ENCODE data around the gene MCM3.

The MCM3 gene

DNA sequence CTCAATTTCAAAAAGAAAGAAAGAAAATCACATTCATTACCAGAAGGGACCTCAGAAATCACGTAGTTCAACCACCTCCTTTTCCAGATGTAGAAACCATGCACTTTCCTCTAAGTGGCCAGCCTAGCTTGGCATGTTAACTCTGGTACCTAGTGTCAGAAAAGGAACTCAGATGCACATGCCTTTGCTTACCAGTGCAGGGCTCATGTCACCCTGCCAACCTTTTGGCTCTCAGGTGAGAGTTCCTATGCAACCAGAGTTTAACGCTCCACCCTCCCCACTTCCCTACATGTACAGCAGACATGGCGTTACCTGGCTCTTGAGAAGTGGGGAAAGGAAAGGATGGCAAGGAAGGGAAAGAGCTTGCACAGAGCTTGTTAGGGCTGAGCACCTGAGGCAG lies 23.9 kb downstream of the MCM3 start:
- H2AFZ ChIP-seq (ENCODE audit: low read length), result no peak overlapping the region
- H3F3A ChIP-seq (ENCODE audit: insufficient read depth, low read length), result no peaks in the 10 kb centered on the region
- no peaks in the 10 kb centered on the region for H3K4me1 ChIP-seq (ENCODE audit: insufficient read depth, low read length, severe bottlenecking)
- no peak overlapping the region for H3K27ac ChIP-seq (ENCODE audit: low read depth, low read length, poor library complexity, severe bottlenecking)
- H3K36me3 ChIP-seq (ENCODE audit: insufficient read depth, low read length), result peaks cover 56% of the 10 kb centered on the region
- H3K9me2 ChIP-seq (ENCODE audit: low read depth, low read length), result no peaks in the 10 kb centered on the region
- H3K27me3 ChIP-seq (ENCODE audit: insufficient read depth, low read length), result no peaks in the 10 kb centered on the region
- H3K9me3 ChIP-seq (ENCODE audit: low read length), result no peaks in the 10 kb centered on the region
- no peak overlapping the region for H3K4me3 ChIP-seq (ENCODE audit: low read depth, low read length, poor library complexity, severe bottlenecking)
- no peak overlapping the region for H3K9ac ChIP-seq (ENCODE audit: low read length)
- H3K79me2 ChIP-seq (ENCODE audit: insufficient read depth, low read length), result no peaks in the 10 kb centered on the region
- TF ChIP-seq, protein P1, sequence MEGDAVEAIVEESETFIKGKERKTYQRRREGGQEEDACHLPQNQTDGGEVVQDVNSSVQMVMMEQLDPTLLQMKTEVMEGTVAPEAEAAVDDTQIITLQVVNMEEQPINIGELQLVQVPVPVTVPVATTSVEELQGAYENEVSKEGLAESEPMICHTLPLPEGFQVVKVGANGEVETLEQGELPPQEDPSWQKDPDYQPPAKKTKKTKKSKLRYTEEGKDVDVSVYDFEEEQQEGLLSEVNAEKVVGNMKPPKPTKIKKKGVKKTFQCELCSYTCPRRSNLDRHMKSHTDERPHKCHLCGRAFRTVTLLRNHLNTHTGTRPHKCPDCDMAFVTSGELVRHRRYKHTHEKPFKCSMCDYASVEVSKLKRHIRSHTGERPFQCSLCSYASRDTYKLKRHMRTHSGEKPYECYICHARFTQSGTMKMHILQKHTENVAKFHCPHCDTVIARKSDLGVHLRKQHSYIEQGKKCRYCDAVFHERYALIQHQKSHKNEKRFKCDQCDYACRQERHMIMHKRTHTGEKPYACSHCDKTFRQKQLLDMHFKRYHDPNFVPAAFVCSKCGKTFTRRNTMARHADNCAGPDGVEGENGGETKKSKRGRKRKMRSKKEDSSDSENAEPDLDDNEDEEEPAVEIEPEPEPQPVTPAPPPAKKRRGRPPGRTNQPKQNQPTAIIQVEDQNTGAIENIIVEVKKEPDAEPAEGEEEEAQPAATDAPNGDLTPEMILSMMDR (IDR thresholded peaks at IDR 0.05; ENCODE audit: low read length), result no peak
- TF ChIP-seq EZH2 (IDR thresholded peaks at IDR 0.05; ENCODE audit: borderline replicate concordance, low read length), result no peak
- no peak overlapping the region for H3K4me2 ChIP-seq (ENCODE audit: low read length)
- H4K20me1 ChIP-seq (ENCODE audit: insufficient read depth, low read length), result no peaks in the 10 kb centered on the region

DNA sequence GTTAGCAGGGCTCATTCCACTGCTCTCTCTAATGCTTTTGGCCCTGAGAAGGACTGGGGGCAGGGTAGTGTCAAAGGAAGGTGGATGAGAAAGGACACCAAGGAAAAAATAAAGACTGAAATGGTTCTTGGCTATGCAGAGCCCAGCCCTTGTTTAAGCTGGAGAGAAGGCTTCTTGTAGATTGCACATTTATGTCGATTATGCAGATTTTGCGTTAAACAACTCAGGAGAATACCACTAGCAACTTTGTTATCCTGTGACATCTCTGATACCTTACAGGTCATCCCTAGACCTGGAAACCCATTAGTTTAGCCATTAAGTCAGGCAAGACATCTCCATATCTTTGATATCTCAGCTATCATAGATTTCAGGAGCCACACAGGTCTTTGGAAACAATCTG lies 29.1 kb downstream of the MCM3 start:
- Histone ChIP-seq H3K79me2 (ENCODE audit: insufficient read depth, low read length) (no peaks in the 10 kb centered on the region), H3K9ac (ENCODE audit: low read length) (no peak overlapping the region), H3F3A (ENCODE audit: insufficient read depth, low read length) (no peaks in the 10 kb centered on the region), H3K27me3 (ENCODE audit: insufficient read depth, low read length) (no peaks in the 10 kb centered on the region; the same call in 1 of the 2 replicates), H3K4me2 (ENCODE audit: low read length) (no peak overlapping the region), H4K20me1 (ENCODE audit: insufficient read depth, low read length) (no peaks in the 10 kb centered on the region), H3K36me3 (ENCODE audit: insufficient read depth, low read length) (peaks cover 4% of the 10 kb centered on the region; the same call in 1 of the 2 replicates), H3K9me2 (ENCODE audit: low read depth, low read length) (no peaks in the 10 kb centered on the region), H3K27ac (ENCODE audit: low read depth, low read length, poor library complexity, severe bottlenecking) (no peak overlapping the region), H2AFZ (ENCODE audit: low read length) (no peak overlapping the region), H3K9me3 (ENCODE audit: low read length) (no peaks in the 10 kb centered on the region), H3K4me1 (ENCODE audit: insufficient read depth, low read length, severe bottlenecking) (no peaks in the 10 kb centered on the region), H3K4me3 (ENCODE audit: low read depth, low read length, poor library complexity, severe bottlenecking) (no peak overlapping the region)
- TF ChIP-seq, protein P1 (IDR thresholded peaks at IDR 0.05; ENCODE audit: low read length), result no peak
- TF ChIP-seq EZH2 (IDR thresholded peaks at IDR 0.05; ENCODE audit: borderline replicate concordance, low read length), result no peak

DNA sequence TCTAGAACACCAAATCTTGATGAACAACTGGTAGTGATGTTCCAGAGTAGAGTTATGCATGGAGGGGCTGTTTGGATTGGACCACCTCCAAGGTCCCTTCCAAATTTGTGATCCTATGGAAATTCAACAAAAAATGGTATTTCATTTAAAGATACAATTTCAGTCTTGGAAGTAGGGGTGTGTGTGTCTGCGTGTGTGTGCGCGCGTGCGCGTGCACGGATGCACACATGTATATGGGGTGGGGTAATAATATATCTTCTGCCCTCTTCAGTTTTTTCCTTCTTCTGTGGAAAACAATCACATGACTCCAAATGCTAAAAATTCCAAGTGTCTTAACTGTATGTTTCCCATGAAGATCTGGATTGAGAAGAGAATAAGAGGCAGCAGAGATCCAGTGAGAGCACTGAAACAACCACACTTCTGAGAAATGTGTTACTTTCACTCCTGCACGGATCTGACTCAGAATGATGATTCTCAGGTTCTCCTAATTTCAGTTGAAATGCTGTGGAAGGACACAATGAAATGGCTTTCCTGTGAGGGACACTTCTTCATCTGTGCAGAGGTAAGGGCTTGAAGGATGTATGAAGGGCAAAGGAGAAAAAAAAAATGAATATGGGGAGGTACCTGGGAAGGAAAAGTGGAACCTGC lies 29.7 kb downstream of the MCM3 start:
- Histone ChIP-seq H3K9me3 (ENCODE audit: low read length) (no peaks in the 10 kb centered on the region), H3K27ac (ENCODE audit: low read depth, low read length, poor library complexity, severe bottlenecking) (no peak overlapping the region)
- TF ChIP-seq EZH2 (IDR thresholded peaks at IDR 0.05; ENCODE audit: borderline replicate concordance, low read length), result no peak
- TF ChIP-seq, protein P1 (IDR thresholded peaks at IDR 0.05; ENCODE audit: low read length), result no peak

More for the DNA sequence above, 29.7 kb downstream of the MCM3 start:
- Histone ChIP-seq H3K4me2 (ENCODE audit: low read length) (no peak overlapping the region), H3K27me3 (ENCODE audit: insufficient read depth, low read length) (no peaks in the 10 kb centered on the region; the same call in 1 of the 2 replicates), H3K9me2 (ENCODE audit: low read depth, low read length) (no peaks in the 10 kb centered on the region), H3K79me2 (ENCODE audit: insufficient read depth, low read length) (no peaks in the 10 kb centered on the region), H3K36me3 (ENCODE audit: insufficient read depth, low read length) (no peaks in the 10 kb centered on the region), H3F3A (ENCODE audit: insufficient read depth, low read length) (no peaks in the 10 kb centered on the region), H3K4me1 (ENCODE audit: insufficient read depth, low read length, severe bottlenecking) (no peaks in the 10 kb centered on the region), H2AFZ (ENCODE audit: low read length) (no peak overlapping the region), H4K20me1 (ENCODE audit: insufficient read depth, low read length) (no peaks in the 10 kb centered on the region), H3K9ac (ENCODE audit: low read length) (no peak overlapping the region), H3K4me3 (ENCODE audit: low read depth, low read length, poor library complexity, severe bottlenecking) (no peak overlapping the region)

Measured in OCI-LY1 (cell line).